Fibroblast of mammary gland (primary cell): ENCODE results near the gene ATXN7L1.

Source experiments
- DNase-seq: peaks from one replicate; pipeline ENCODE4 v3.0.0-alpha.2; 2010; ENCODE audit warnings: low read depth
- H3K4me3 ChIP-seq: 2 replicates; pipeline ENCODE4 v1.5.1; 2011; ENCODE audit warnings: low read depth, mild to moderate bottlenecking, low read length, moderate library complexity; ENCODE audit not compliant: control insufficient read depth
- CTCF ChIP-seq: conservative IDR thresholded peaks from 2 replicates; pipeline ENCODE4 v1.5.1; 2011; ENCODE audit warnings: low read depth, low read length, inconsistent platforms; ENCODE audit not compliant: control insufficient read depth, insufficient read depth

The ATXN7L1 gene

GRCh38 chr7:105580022-105580740 is 296.2 kb downstream of the ATXN7L1 start:
- no peak overlapping the region for H3K4me3 ChIP-seq
- TF ChIP-seq CTCF: no peak
- no peak for DNase-seq

- H3K4me3 ChIP-seq: no peak overlapping the region
- peak; percentile 16 for DNase-seq
- no peak for TF ChIP-seq CTCF
These were observed 297.9 kb downstream of the ATXN7L1 start for GRCh38 chr7:105578496-105578895.

- no peak overlapping the region for H3K4me3 ChIP-seq
- TF ChIP-seq CTCF: no peak
- no peak for DNase-seq
These were observed 299.1 kb downstream of the ATXN7L1 start for GRCh38 chr7:105577251-105577650.

GRCh38 chr7:105571891-105572290 is 304.5 kb downstream of the ATXN7L1 start:
- H3K4me3 ChIP-seq: no peak overlapping the region
- TF ChIP-seq CTCF: no peak
- DNase-seq: no peak

- no peak for TF ChIP-seq CTCF
- H3K4me3 ChIP-seq: no peak overlapping the region
- DNase-seq: no peak
These were observed 308.6 kb downstream of the ATXN7L1 start for GRCh38 chr7:105567821-105568220.

- no peak for TF ChIP-seq CTCF
- no peak for DNase-seq
These were observed 309.4 kb downstream of the ATXN7L1 start for GRCh38 chr7:105567024-105567423.

More at GRCh38 chr7:105567024-105567423, 309.4 kb downstream of the ATXN7L1 start:
- no peak overlapping the region for H3K4me3 ChIP-seq
